ENCODE measurements around the gene SST. TPM values are rescaled to one million over a fixed set of nuclear protein-coding genes. Genes with fewer than 3 reads are reported as not detected.

Gene SST
- total RNA-seq, 3 donors from 2014 or later: not detected

- TF ChIP-seq, protein P1, sequence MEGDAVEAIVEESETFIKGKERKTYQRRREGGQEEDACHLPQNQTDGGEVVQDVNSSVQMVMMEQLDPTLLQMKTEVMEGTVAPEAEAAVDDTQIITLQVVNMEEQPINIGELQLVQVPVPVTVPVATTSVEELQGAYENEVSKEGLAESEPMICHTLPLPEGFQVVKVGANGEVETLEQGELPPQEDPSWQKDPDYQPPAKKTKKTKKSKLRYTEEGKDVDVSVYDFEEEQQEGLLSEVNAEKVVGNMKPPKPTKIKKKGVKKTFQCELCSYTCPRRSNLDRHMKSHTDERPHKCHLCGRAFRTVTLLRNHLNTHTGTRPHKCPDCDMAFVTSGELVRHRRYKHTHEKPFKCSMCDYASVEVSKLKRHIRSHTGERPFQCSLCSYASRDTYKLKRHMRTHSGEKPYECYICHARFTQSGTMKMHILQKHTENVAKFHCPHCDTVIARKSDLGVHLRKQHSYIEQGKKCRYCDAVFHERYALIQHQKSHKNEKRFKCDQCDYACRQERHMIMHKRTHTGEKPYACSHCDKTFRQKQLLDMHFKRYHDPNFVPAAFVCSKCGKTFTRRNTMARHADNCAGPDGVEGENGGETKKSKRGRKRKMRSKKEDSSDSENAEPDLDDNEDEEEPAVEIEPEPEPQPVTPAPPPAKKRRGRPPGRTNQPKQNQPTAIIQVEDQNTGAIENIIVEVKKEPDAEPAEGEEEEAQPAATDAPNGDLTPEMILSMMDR (IDR thresholded peaks at IDR 0.05): no peak
- TF ChIP-seq POLR2A (IDR thresholded peaks at IDR 0.05): no peak
- Histone ChIP-seq H3K27me3 (peaks cover 0 to 8% of the 10 kb centered on the region in 2 donors), H3K4me1 (no peaks in the 10 kb centered on the region), H3K36me3 (no peaks in the 10 kb centered on the region), H3K9me3 (no peaks in the 10 kb centered on the region), H3K4me3 (no peak overlapping the region), H3K27ac (no peak overlapping the region)
- DNase-seq (ENCODE audit: low spot score in 2 of 2): no peak
- intact Hi-C loops (cut with DNase I; ENCODE audit: low total_unique reads): loop anchor here (2.0 to 10.0 kb wide), 2 partner anchors 69 to 453 kb away; no protein-coding TSS in a partner anchor
Measured at GRCh38 chr3:187677604-187678003, 7.4 kb upstream of the SST start.

DNA sequence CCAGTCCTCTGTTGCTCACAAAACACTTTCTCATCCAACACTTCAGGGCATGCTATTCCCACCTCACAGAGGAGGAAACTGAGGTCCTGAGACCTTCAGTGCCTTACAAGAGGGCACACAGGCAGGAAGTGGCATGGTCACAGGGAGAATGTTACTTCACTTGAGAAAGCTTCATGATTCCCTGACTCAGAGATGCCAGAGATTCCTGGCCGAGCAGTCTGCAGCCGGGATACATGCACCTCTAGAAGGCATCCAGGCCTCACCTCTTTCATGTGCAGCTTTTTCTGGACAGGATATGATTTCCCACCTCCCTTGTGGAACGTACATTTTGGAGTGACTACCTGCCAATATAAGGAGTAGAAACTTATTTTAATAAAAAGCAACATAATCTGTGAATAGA is 2.8 kb upstream of the SST start:
- H3K4me3 ChIP-seq: no peak overlapping the region
- H3K27me3 ChIP-seq: peaks cover 0 to 34% of the 10 kb centered on the region in 2 donors
- no peak overlapping the region for H3K27ac ChIP-seq
- TF ChIP-seq, protein P1 (IDR thresholded peaks at IDR 0.05): no peak
- TF ChIP-seq POLR2A (IDR thresholded peaks at IDR 0.05) (no peak), POLR2AphosphoS5 (IDR thresholded peaks at IDR 0.05) (no peak)
- H3K9me3 ChIP-seq: no peaks in the 10 kb centered on the region
- no peaks in the 10 kb centered on the region for H3K36me3 ChIP-seq
- intact Hi-C loops (cut with DNase I; ENCODE audit: low total_unique reads): loop anchor here (10.0 kb wide), 1 partner anchor 448 kb away; no protein-coding TSS in a partner anchor
- H3K4me1 ChIP-seq: no peaks in the 10 kb centered on the region
- no peak for DNase-seq (ENCODE audit: low spot score in 2 of 2)

- no peak for TF ChIP-seq POLR2AphosphoS5 (IDR thresholded peaks at IDR 0.05)
- TF ChIP-seq POLR2A (IDR thresholded peaks at IDR 0.05): no peak
- TF ChIP-seq, protein P1 (IDR thresholded peaks at IDR 0.05): no peak
- Histone ChIP-seq H3K27ac (no peak overlapping the region), H3K27me3 (peaks cover 0 to 33% of the 10 kb centered on the region in 2 donors)
Measured at GRCh38 chr3:187667526-187667925, 2.7 kb downstream of the SST start.

GRCh38 chr3:187665764-187666402 is 4.3 kb downstream of the SST start:
- intact Hi-C loops (cut with DNase I; ENCODE audit: low total_unique reads): no loop called here
- no peak overlapping the region for H3K27ac ChIP-seq
- DNase-seq (ENCODE audit: low spot score in 2 of 2): no peak
- no peaks in the 10 kb centered on the region for H3K36me3 ChIP-seq
- no peak for TF ChIP-seq POLR2A (IDR thresholded peaks at IDR 0.05)
- TF ChIP-seq POLR2AphosphoS5 (IDR thresholded peaks at IDR 0.05): no peak
- TF ChIP-seq, protein P1 (IDR thresholded peaks at IDR 0.05): no peak
- H3K4me3 ChIP-seq: no peak overlapping the region
- no peaks in the 10 kb centered on the region for H3K4me1 ChIP-seq
- no peaks in the 10 kb centered on the region for H3K9me3 ChIP-seq
- peaks cover 0 to 20% of the 10 kb centered on the region in 2 donors for H3K27me3 ChIP-seq

More at GRCh38 chr3:187667526-187667925, 2.7 kb downstream of the SST start:
- DNase-seq (ENCODE audit: low spot score in 2 of 2): no peak
- no peaks in the 10 kb centered on the region for H3K36me3 ChIP-seq
- H3K4me3 ChIP-seq: no peak overlapping the region
- intact Hi-C loops (cut with DNase I; ENCODE audit: low total_unique reads): no loop called here
- H3K4me1 ChIP-seq: no peaks in the 10 kb centered on the region
- H3K9me3 ChIP-seq: no peaks in the 10 kb centered on the region

- H3K4me3 ChIP-seq: no peak overlapping the region
- no peaks in the 10 kb centered on the region for H3K4me1 ChIP-seq
- no peaks in the 10 kb centered on the region for H3K36me3 ChIP-seq
- DNase-seq (ENCODE audit: low spot score in 2 of 2): no peak
- intact Hi-C loops (cut with DNase I; ENCODE audit: low total_unique reads): no loop called here
- TF ChIP-seq POLR2A (IDR thresholded peaks at IDR 0.05) (no peak), POLR2AphosphoS5 (IDR thresholded peaks at IDR 0.05) (no peak)
- TF ChIP-seq, protein P1 (IDR thresholded peaks at IDR 0.05): no peak
- peaks cover 0 to 11% of the 10 kb centered on the region in 2 donors for H3K27me3 ChIP-seq
- no peak overlapping the region for H3K27ac ChIP-seq
- H3K9me3 ChIP-seq: no peaks in the 10 kb centered on the region
Measured at GRCh38 chr3:187665010-187665409, 5.2 kb downstream of the SST start.
